ENCODE results near the gene OLFML3. TPM values are rescaled to one million over a fixed set of nuclear protein-coding genes. Genes with fewer than 3 reads are reported as not detected.
A peak's percentile ranks its signal among the peaks of the same experiment; 100 is the strongest.

OLFML3 gene
- total and polyA plus RNA-seq, 7 donors: 6.4 to 15.8 (median 9.9) TPM

DNA sequence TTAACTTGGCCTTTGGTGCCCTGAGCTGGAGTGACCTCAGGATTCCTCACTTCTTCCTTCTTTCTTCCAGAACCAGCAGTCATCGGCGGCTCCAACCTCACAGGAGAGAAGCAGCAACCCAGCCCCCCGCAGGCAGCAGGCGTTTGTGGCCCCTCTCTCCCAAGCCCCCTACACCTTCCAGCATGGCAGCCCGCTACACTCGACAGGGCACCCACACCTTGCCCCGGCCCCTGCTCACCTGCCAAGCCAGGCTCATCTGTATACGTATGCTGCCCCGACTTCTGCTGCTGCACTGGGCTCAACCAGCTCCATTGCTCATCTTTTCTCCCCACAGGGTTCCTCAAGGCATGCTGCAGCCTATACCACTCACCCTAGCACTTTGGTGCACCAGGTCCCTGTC is 6.3 kb upstream of the OLFML3 start:
- H3K9me3 ChIP-seq: no peaks in the 10 kb centered on the region
- no peak overlapping the region for H3K4me3 ChIP-seq
- H3K27me3 ChIP-seq (ENCODE audit: insufficient read depth in 3 of 3, low read length in 2 of 3): no peaks in the 10 kb centered on the region
- H3K4me1 ChIP-seq: peaks cover 30% of the 10 kb centered on the region
- H3K27ac ChIP-seq: no peak overlapping the region
- peaks cover 21 to 69% of the 10 kb centered on the region in 2 donors for H3K36me3 ChIP-seq (ENCODE audit: insufficient read depth in 1 of 2, low read depth in 1 of 2)
- ATAC-seq (no peak), DNase-seq (no peak)
- TF ChIP-seq, protein P1, sequence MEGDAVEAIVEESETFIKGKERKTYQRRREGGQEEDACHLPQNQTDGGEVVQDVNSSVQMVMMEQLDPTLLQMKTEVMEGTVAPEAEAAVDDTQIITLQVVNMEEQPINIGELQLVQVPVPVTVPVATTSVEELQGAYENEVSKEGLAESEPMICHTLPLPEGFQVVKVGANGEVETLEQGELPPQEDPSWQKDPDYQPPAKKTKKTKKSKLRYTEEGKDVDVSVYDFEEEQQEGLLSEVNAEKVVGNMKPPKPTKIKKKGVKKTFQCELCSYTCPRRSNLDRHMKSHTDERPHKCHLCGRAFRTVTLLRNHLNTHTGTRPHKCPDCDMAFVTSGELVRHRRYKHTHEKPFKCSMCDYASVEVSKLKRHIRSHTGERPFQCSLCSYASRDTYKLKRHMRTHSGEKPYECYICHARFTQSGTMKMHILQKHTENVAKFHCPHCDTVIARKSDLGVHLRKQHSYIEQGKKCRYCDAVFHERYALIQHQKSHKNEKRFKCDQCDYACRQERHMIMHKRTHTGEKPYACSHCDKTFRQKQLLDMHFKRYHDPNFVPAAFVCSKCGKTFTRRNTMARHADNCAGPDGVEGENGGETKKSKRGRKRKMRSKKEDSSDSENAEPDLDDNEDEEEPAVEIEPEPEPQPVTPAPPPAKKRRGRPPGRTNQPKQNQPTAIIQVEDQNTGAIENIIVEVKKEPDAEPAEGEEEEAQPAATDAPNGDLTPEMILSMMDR (IDR thresholded peaks at IDR 0.05): no peak
- 84 to 96% (median 95%) methylated on average over 9 of the region's 9 CpGs for WGBS, 3 donors
- intact Hi-C loops (cut with DNase I): no loop called here

DNA sequence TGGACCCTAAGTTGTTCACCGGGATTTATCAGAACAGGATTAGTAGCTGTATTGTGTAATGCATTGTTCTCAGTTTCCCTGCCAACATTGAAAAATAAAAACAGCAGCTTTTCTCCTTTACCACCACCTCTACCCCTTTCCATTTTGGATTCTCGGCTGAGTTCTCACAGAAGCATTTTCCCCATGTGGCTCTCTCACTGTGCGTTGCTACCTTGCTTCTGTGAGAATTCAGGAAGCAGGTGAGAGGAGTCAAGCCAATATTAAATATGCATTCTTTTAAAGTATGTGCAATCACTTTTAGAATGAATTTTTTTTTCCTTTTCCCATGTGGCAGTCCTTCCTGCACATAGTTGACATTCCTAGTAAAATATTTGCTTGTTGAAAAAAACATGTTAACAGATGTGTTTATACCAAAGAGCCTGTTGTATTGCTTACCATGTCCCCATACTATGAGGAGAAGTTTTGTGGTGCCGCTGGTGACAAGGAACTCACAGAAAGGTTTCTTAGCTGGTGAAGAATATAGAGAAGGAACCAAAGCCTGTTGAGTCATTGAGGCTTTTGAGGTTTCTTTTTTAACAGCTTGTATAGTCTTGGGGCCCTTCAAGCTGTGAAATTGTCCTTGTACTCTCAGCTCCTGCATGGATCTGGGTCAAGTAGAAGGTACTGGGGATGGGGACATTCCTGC is 3.9 kb upstream of the OLFML3 start:
- whole genome bisulfite sequencing, 3 donors: 39 to 55% (median 54%) methylated on average over 4 of the region's 4 CpGs
- Histone ChIP-seq H3K4me1 (peaks cover 44% of the 10 kb centered on the region), H3K27me3 (ENCODE audit: insufficient read depth in 3 of 3, low read length in 2 of 3) (no peaks in the 10 kb centered on the region), H3K9me3 (no peaks in the 10 kb centered on the region), H3K27ac (peak overlapping the region; percentile 71), H3K4me3 (no peak overlapping the region), H3K36me3 (ENCODE audit: insufficient read depth in 1 of 2, low read depth in 1 of 2) (peaks cover 11 to 45% of the 10 kb centered on the region in 2 donors)
- no peak for ATAC-seq
- no peak for DNase-seq
- TF ChIP-seq, protein P1 (IDR thresholded peaks at IDR 0.05): no peak
- intact Hi-C loops (cut with DNase I): no loop called here

DNA sequence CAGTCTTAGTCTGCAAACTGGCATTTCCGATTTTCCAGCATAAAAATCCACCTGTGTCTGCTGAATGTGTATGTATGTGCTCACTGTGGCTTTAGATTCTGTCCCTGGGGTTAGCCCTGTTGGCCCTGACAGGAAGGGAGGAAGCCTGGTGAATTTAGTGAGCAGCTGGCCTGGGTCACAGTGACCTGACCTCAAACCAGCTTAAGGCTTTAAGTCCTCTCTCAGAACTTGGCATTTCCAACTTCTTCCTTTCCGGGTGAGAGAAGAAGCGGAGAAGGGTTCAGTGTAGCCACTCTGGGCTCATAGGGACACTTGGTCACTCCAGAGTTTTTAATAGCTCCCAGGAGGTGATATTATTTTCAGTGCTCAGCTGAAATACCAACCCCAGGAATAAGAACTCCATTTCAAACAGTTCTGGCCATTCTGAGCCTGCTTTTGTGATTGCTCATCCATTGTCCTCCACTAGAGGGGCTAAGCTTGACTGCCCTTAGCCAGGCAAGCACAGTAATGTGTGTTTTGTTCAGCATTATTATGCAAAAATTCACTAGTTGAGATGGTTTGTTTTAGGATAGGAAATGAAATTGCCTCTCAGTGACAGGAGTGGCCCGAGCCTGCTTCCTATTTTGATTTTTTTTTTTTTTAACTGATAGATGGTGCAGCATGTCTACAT is 2.5 kb upstream of the OLFML3 start:
- peaks cover 7 to 31% of the 10 kb centered on the region in 2 donors for H3K36me3 ChIP-seq (ENCODE audit: insufficient read depth in 1 of 2, low read depth in 1 of 2)
- no peaks in the 10 kb centered on the region for H3K9me3 ChIP-seq
- H3K27me3 ChIP-seq (ENCODE audit: insufficient read depth in 3 of 3, low read length in 2 of 3): no peaks in the 10 kb centered on the region
- WGBS, 3 donors: 11 to 27% (median 11%) methylated on average over 4 of the region's 4 CpGs
- H3K27ac ChIP-seq: peak overlapping the region; percentile 71
- H3K4me3 ChIP-seq: no peak overlapping the region
- intact Hi-C loops (cut with DNase I): no loop called here
- peak; percentile 18 to 74 (median 60) for ATAC-seq
- peaks cover 44% of the 10 kb centered on the region for H3K4me1 ChIP-seq
- TF ChIP-seq, protein P1 (IDR thresholded peaks at IDR 0.05): peak; percentile 43
- peak in 1 of 2 donors; percentile 73 for DNase-seq

DNA sequence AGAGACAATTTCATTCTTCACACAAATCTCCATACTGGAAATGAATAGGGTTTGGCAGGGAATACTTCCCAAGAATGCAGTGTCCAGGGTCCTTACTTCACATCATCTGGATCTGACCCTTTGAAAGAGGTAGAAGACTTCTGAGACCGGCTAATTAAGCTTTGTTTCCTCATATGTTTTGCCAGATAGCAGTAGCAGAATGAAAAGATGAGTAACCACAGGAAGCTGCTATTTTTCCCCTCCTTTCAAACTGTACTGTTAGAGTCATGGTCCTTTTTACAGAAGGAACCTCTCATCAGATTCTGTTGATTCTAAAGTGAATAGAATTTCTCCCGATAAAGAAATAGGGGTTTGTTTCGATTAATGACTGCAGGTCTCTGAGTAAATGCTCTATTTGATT is 1.4 kb upstream of the OLFML3 start:
- intact Hi-C loops (cut with DNase I): loop anchor here (2.0 kb wide), 1 partner anchor 305 kb away; no protein-coding TSS in a partner anchor
- WGBS, 3 donors: 71 to 83% (median 71%) methylated on average over 3 of the region's 3 CpGs
- Histone ChIP-seq H3K9me3 (no peaks in the 10 kb centered on the region), H3K4me3 (no peak overlapping the region), H3K36me3 (ENCODE audit: insufficient read depth in 1 of 2, low read depth in 1 of 2) (peaks cover 0 to 20% of the 10 kb centered on the region in 2 donors), H3K27ac (no peak overlapping the region), H3K27me3 (ENCODE audit: insufficient read depth in 3 of 3, low read length in 2 of 3) (no peaks in the 10 kb centered on the region), H3K4me1 (peaks cover 47% of the 10 kb centered on the region)
- DNase-seq (no peak), ATAC-seq (no peak)
- TF ChIP-seq, protein P1 (IDR thresholded peaks at IDR 0.05): no peak
